ENCODE measurements around the gene OGA.
"Not testable (repeated sequence)": the region's sequence is repeated elsewhere in the genome, so short reads cannot be mapped to it uniquely, and the experiment has no call there.

Gene OGA

DNA sequence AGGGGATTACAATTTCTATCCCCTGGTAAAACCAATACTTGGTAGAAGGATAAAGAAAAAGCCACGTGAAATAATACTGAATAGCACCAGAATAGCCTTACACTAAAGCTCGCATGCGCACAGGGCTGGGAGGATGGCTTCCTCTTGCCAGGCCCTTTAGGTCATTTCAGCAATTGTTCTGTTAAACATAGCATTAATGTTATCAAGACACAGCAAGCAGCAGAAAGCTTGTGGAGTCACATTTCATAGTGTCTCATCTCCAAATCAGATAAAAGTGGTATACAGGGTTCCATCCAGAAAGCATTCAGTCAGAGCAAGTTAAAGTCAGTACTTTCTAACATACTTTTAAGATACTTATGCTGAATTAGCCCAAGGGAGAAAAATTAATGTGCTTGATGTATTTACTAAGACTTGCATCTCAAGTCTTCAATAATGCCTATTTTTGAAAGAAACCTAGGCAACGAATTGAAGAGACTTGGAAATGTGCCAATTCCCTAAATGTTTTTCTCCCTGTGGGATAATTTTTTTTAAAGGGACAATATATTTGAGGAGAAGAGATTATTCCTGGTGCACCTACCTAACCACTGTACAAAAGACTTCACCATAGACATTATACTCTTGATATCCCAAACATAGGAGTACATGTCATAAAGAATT lies 20.7 kb downstream of the OGA start:
- DNase-seq (ENCODE audit: low spot score), result no peak

- no peak for DNase-seq (ENCODE audit: low spot score)
Measured at GRCh38 chr10:101793526-101793925, 24.7 kb downstream of the OGA start.

DNA sequence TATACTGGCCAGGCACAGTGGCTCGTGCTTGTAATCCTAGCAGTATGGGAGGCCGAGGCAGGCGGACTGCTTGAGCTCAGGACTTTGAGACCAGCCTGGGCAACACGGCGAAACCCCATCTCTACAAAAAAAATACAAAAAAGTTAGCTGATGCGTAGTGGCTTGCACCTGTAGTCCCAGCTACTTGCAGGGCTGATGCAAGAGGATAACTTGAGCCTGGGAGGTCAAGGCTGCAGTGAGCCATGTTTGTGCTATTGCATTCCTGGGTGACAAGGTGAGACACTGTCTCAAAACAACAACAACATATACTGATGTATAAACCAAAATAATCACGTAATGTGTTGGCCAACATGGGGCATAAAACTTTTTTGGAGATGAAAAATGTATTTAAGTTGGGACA lies 28.6 kb downstream of the OGA start:
- no peak for DNase-seq (ENCODE audit: low spot score)

DNA sequence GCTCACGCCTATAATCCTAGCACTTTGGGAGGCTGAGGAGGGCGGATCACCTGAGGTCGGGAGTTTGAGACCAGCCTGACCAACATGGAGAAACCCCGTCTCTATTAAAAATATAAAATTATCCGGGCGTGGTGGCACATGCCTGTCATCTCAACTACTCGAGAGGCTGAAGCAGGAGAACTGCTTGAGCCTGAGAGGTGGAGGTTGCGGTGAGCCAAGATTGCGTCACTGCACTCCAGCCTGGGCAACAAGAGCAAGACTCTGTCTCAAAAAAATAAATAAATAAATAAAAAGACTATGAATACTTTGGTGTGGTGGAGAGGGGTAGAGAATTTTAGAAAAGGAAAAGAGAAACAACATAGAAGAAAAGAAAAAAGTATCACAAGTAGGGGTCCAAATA lies 29.0 kb downstream of the OGA start:
- not testable (repeated sequence) for DNase-seq (ENCODE audit: low spot score)

DNA sequence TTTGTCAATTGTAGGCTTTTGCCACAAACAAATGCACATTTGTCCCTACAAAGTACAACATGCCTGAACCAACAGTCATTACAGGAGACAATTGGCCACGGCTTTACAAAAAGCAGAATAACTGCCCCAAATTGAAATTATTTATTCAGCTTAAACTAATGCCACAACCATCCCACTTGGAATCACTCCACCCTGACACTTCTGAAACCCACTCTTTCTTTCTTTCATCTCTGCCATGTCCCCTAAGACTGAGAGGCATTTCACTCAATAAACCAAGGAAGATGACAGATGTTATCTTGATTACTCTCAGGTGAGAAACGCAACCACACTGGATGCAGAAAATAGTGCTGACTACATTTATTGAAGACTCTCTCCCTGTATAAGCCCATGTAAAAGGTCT lies 32.4 kb downstream of the OGA start:
- DNase-seq (ENCODE audit: low spot score), result no peak

- DNase-seq (ENCODE audit: low spot score), result no peak
Measured at GRCh38 chr10:101784558-101784957, 33.7 kb downstream of the OGA start.

GRCh38 chr10:101783736-101784118 lies 34.5 kb downstream of the OGA start:
- DNase-seq (ENCODE audit: low spot score), result no peak

DNA sequence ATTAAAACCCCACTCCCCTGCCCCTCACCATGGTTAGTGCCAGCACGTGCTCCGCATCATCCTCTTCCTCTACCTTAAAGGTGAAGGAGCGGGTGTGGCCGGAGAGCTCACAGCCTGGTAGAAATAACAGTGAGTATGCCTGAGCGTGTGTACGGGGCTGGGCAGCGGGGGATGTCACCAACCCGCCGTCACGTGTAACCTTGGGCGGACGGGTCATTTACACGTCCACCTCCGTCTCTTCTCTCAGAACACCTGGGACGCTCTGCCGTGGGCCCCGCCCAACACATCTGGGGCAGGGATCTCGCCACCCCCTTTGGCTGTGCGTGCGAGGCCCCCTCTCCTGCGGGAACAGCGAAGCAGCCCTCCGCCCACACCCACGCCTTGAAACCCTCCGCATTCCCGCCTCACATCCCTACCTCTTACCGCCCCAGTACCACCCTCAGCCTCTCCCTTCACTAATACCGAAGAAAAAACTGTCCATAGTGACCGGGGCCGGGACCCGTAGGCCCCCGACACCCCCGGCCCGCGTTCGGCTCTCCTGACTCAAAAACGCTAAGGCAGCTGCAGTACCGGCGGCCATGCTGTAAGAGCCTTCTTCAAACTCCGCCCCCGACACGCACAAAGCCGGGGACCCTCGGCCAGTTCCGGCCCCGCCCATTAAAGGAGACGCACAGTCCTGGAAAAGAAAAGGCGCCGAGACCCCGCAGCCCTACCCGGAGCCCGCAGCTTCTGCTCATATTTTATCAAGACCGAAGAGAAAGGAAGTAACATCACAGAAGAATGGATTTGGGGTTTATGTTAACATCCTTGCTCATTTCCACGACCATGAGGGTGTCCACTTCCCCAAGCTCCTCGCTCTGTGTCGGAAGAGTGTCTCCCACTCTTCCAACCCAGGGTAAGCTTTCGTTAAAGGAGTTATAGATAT lies 35.2 kb downstream of the OGA start, which contains the start of gene NPM3:
NPM3 (minus strand) TSS at position 636 of the 925 bp plus-strand sequence; CDS start at position 580, 56 bp downstream.
- peak; percentile 94 for DNase-seq (ENCODE audit: low spot score)

DNA sequence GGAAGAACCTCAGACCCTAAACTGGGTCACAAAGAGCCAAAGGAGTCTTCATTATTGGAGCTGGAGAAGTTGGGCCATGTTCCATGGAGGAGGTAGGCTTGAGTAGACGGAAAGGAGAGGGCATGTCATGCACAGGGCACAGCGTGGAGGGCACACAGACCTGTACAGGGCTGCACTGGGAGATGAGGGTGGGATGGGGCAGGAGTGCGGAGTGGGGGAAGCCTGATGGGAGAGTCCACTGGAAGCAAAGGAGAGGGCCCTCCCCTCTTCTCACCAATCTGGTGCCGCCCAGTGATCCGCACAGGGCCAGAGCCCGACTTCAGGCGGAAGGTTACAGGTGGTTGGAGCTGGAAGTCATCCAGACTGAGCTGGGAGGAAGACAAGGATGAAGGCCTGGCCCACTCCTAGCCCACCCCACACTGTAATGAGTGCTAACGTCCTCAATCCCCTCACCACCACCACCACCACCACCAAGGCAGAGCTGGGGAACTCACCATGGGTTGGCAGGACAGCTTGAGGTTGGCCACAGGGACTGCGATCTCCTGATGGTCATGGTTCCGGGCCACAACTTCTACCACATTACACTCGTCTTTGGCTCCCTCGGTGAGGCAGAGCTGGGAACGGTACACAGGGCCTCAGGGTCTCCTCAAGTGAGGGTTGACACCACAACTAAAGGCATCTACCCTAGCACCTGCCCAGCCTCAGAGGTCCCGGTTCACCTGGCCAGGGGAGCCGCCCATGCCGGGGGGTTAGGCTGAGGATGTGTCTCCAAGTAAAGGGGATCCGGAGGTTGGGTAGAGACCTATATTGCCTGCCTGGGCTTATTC lies 36.0 kb downstream of the OGA start:
- no peak for DNase-seq (ENCODE audit: low spot score)

- DNase-seq (ENCODE audit: low spot score), result no peak
Measured at GRCh38 chr10:101781655-101781983, 36.6 kb downstream of the OGA start.

- peak; percentile 89 for DNase-seq (ENCODE audit: low spot score)
Measured at GRCh38 chr10:101780818-101781654, 37.2 kb downstream of the OGA start.

DNA sequence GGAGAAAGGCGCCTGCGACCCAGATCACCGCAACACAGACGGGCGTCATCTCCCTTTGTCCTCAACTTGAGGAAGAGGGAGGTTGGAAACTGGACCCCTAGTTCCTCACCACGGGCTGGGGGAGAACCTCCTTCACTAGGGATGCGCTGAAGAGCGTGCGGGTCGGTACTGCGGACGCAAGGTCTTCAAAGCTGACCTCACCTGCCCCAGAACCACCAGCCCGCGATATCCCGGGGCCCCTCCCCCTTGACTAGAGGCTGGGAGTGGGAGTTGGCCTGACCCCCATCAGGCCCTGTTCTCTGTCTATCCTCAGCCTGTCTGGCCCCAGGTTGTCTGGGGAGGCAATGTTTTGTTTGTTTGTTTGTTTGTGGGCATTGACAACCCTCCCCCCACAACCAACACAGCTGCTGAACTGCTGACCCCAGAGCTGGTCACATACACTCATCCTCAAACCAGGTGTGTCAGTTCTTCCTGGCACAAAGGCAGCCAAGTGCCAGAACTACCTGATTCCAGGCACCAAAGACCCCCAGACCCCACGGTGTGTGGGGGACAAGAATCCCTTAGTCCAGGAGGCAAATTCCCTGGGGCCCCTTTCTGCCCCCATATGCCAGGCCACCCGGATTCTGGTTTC lies 37.9 kb downstream of the OGA start:
- no peak for DNase-seq (ENCODE audit: low spot score)

DNA sequence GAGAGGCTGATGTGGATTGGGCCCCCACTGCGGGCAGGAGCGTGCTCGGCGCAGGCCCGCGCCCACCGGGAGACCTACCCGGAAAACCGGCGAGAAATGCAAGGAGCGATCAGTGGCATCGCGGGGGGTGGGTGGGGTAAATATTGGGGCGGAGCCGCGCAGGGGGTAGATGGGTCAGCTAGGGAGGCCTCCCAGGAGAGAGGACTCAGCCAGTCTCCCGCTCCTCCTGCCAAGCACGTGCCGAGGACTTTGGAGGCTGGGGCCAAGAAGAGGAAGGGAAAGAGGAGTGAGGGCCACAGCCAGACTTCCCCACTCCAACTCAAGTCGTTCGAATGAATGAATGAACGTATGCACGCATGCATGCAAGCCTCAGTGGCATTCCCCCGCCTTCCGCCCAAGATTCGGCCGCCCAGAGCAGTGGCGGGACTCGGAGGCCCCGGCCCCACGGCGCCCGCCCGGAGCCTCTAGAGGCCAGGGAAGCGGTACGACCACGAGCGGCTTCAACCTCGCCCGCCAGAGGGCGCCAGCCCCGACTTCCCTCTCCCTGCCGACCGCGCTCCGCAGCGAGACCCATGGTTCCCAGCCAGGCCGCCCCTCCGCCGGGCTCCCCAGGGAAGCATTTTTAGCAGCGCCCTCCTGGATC lies 38.6 kb downstream of the OGA start:
- peak; percentile 83 for DNase-seq (ENCODE audit: low spot score)

- no peak for DNase-seq (ENCODE audit: low spot score)
Measured at GRCh38 chr10:101778781-101779543, 39.3 kb downstream of the OGA start.

DNA sequence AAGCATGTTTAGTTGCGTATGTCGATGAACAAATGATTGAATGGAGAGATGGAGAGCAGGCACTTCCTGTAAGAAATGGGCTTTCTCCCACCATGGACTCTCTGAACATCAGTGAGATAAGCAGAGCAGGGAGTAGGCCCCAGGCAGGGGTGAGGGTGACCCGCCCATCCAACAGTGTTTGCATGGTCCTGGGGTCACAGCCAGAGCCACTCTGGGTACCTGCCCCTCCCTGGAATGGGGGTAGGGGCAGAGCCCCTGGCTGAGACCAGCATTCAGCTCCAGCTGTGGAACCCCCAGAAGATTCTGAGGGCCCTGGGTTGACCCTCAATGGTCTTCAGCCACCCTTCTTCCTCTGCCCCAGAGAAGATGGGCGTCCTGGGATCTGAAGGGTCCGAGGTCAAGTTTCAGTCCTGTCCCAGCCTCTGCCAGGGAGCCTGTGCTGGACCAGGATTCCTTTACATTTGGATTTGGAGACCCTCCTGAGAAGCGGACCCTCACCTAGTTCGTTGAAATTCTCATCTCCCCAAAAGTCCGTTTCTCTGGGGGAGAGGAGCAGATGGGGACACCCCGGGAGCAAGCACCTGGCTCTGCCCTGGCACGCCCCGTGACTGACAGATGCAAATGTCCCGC lies 40.0 kb downstream of the OGA start:
- no peak for DNase-seq (ENCODE audit: low spot score)

GRCh38 chr10:101777619-101778145 lies 40.6 kb downstream of the OGA start:
- DNase-seq (ENCODE audit: low spot score), result no peak

DNA sequence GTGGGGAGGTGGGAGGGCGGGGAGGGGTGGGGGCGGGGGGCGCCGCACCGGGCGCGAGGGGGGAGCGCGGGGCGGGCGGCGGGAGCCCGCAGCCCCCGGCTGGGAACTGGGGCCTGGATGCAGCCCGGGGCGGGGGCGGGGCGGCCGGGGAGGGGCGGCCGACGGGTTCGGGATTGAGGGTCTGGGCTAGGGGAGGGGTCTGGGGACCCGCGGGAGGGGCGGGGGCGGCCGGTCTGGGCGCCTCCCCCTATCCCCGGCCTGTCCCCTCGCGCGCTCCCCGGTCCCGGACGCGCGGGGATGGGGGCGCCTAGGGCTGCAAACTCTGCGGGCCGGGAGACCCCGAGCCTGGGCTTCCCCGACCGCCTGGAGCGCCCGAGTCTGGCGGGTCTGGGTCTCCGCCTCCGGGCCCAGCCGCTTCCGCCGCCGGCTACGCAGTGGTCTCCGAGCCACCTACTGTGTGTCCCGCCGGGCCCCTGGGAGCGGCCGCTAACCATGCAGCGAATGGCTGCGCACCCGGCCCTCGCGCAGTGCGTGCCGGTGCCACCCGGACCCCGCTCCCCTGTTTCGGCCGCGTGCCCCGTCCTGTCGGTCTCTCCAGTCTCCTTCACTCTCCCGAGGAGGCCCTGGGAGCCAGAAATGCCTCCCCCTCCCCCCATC lies 42.0 kb downstream of the OGA start:
- no peak for DNase-seq (ENCODE audit: low spot score)
